GM04504 (cell line): ENCODE data around the gene IKBKE.

ENCODE experiments used
- DNase-seq: peaks from one replicate; pipeline ENCODE4 v3.0.0-alpha.2; 2012; ENCODE audit warnings: low read depth

Gene IKBKE

DNA sequence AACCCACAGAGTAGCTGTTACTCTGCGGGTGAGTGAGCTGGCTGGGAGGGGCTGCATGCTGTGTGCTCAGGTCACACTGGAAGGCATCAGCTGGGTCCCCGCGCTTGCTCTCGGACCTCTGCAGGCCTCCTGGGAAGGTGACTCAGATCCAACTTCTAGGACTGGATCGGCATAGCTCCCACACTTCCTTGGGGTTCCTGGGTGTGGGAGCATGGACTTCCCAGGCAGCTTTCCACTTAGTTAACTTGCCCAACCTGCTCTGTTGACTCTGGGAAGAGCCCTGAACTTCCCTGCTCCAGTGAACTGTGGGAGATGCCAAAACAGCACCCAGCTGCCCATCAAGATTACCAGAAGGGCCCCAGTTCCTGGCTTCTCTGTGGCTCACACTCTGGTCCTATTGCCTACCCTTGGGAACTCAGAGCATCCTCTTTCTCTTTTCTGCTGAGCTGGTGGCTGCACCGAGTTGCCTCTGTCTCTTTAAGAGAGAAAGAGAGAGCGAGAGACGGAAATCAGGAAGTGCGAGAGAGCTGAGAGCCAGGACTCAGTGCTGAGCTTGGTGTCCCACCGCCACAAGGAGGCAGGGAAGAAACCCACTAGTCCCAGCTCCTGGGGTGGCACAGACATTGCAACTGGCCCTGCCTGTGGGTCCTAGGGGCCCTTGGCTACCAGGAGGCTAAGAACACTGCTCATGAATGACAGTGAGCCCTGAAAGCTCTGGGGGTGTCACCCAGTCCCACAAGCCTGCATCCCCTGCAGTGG lies at the start of gene IKBKE:
IKBKE (plus strand) TSS at position 544 of the 759 bp plus-strand sequence. CDS start 2,752 bp downstream, outside the sequence.
- DNase-seq = peak; percentile 35

DNA sequence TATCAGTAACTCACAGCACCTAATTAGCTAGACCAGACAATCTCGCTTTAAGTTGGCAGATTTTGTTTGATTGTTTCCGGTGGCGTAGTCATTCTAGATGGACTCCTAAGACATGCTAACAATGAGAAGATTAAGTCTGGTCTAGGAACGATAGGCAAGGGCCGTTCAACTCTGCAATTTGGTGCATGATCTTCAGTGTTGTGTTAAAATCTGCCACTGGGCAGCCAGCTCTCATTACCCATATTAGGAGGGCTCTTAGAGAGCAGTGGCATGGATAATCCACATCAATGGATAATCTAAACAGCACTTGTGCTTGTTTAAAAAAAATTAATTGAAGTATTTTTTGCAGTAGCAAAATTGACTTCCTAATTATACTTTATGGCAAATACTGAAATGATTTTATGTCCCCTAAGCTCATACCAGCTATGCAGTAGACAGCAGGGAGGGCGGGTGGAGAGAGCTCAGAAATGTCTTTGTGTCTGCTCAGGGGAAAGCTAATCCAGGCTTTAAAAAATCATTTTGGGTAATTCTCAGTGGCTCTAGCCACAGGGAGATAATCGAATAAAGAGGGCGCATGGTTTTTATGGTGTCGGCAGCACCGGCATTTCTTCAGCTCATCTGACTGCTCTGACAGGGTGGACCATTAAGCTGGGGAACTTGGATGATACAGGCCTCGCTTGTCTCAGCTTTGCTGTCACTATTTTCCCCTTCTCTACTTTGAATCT lies 48.5 kb upstream of the IKBKE start:
- no peak for DNase-seq

DNA sequence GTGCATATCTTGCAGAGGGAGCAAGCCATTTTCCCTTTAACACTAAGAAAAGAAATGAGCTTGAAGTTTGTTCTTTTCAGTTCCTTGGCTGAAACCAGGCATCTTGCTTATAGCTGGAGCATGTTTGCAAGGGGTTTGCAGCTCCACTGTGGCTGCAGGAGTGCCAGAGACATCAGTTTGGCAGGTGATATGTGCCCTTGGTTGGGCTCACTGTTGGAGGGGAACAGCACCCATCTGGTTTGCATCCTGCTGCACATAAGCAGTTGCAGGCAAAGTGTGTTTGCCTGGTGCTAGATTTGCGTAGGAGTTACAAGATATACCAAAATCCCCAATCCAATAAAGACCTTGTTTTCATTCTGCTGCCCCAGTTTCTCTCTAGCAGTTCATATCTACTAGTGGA lies 47.8 kb upstream of the IKBKE start:
- DNase-seq = no peak

- no peak for DNase-seq
These were observed 43.0 kb upstream of the IKBKE start for GRCh38 chr1:206427291-206427690.

DNA sequence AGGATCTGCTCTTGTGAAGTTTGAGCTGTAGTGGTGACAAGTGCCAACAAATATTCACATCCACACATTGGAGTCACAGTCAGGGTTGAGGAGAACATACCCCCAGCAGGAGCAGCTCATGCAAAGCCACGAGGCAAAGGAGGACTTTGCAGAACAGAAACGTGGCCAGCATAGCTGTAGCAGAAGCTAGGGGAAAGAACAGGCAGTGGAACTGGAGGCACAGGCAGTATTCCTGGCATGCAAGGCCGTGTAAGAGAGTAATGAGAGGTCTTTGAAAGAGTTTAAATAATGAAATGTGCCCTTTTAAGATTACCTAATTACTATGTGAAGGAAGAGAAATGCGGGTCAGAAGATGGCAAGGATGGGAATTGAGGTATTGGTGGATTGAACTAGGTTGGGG lies 40.9 kb upstream of the IKBKE start:
- no peak for DNase-seq

- DNase-seq = peak; percentile 44
These were observed 40.0 kb upstream of the IKBKE start for GRCh38 chr1:206430031-206430983.

GRCh38 chr1:206435445-206435844 lies 34.8 kb upstream of the IKBKE start:
- no peak for DNase-seq

DNA sequence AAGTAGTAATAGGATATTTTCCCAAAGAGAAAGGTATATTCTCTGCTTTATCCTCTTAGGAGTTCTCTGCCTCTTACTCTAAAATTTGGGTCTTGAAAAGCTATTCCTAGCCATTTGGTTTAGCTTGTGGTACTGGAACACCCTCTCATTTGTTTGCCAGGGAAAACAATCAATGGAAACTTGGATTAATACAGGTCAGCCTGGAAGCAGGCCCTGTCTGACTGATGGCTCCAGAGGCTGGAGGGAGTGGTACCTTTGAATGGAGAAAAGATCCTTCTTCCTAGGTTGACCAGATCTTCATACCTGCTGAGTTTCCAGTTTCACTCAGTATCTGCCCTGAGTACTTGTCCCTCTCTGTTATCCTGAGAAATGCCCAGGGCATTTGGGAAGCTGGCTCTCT lies 31.7 kb upstream of the IKBKE start:
- DNase-seq = no peak

DNA sequence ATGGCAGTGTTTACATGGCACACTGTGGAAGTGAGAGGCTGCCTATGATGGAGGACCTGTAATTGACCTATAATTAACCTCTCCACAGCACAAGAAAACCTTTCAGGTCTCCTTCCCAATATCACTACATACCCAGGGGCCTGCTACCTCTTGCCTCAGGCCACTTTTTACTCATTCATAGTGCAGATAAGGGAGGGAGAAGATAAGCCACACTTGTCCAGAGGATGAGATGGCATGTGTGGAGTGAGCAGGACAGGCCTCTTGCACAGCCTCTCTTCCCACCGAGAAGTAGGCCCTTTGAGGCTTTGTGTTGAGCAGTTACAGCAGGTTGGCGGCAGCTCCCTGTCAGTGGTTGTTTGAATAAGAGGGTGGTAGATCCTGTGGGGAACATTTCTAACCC lies 31.1 kb upstream of the IKBKE start:
- no peak for DNase-seq

DNA sequence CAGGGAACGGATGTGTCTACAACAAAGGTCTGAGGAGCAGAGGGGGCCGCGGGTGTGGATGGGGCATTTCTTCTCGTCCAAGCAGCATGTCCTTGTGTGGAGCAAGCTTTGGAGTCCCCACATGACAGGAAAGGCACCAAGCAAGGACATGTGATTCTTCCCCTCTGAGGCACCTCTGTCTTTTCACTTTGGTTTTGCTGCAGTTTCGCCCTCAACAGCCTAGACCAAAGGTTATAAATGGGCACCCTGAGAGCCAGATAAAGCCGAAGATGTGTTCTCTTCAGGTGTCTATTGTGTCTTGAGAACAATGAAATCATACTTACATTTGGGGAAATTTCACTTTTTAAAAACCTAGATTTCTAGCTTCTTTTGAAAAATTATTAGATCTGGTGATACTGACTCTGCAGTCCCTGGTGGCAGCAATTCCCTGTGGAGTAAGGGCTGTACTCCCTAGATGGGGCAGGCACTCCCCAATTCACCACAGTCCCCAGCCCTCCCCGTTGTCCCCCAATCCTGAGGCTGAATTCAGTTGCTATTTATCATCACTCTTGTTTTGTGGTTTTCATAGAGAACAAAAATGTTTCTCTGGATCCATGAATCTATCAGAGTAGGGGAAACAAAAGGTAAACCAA lies 28.8 kb upstream of the IKBKE start:
- no peak for DNase-seq

- DNase-seq = no peak
These were observed 28.2 kb upstream of the IKBKE start for GRCh38 chr1:206442101-206442500.

GRCh38 chr1:206445116-206445515 lies 25.2 kb upstream of the IKBKE start:
- DNase-seq = no peak

GRCh38 chr1:206445911-206446356 lies 24.3 kb upstream of the IKBKE start:
- no peak for DNase-seq

- no peak for DNase-seq
These were observed 23.4 kb upstream of the IKBKE start for GRCh38 chr1:206446688-206447421.

DNA sequence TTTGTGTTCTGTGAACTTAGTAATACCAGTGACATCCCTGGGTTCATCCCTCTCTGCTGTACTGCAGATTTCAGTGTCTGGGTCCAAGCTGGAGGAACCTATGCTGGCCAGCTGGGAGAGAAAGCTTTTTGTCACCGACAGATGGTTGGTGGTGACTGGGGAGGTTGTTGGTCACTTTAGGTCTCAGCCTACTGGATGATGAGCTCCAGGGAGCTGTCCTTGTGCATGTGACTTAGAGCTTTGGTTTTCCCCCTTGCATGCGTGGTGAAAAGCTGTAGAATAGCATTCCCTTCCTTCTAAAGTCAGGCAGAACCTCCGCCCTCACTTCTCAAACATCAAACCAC lies 22.9 kb upstream of the IKBKE start:
- DNase-seq = no peak

- no peak for DNase-seq
These were observed 22.5 kb upstream of the IKBKE start for GRCh38 chr1:206447792-206448191.

- DNase-seq = no peak
These were observed 21.8 kb upstream of the IKBKE start for GRCh38 chr1:206448471-206448870.

DNA sequence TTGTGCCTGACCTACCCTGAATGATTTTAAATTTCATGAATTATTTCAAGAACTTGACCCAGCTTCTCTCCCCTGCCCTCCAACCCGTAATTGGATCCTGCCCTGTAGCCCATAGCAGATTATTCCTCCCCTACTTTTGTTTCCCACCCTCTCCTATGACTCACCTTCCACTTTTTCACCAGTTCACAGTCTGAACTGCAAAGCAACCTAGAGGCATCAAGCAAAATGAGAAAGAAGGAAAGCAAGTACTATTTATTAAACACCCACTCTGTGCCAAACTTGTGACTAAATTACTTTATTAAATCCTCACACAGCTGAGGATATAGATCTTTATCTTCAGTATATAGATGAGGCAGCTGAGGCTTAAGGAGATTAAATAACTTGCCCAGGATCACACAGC lies 20.7 kb upstream of the IKBKE start:
- no peak for DNase-seq

DNA sequence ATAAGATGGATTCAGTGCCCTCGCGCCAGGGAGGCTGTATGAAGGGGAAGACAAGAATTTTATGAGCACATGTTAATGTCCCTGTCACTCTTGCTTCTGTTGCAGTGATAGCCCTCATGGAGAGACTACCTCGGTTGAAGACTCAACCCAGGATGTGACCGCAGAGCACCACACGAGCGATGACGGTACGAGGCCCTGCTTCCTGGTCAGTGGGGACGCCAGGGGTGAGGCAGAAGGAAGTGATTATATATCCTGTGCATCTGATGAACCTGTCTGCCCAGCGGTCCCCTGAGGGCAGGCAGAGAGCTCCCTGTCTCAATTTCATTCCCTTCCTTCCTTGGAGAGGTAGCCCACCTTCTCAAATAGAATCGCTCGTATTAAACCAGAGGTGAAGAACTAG lies 20.0 kb upstream of the IKBKE start:
- no peak for DNase-seq

DNA sequence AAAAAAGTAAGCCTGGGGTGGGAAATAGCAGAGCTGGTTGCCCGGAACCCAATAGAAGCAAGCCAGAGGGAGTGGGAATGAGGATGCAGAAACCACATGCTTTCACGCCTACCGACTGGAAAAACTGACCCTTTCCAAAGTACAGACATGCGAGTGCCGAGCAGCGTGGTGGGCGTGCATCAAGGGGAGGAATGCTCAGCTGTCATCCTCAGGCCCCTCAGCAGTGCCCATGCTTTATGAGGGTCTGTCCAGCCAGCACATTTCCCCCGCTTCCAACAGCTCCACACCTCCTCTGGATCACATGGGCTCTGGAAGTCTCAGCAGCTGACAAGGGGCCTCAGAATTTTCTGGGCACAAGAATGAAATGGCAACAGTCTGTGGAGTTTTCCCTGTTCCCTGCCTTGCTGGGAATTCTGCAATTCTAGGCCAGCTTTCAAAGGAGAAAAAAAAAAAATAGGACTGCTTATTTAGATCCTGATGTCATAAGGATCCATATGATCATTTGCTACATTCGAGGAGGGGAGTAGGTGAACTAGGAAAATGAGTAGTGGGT lies 19.1 kb upstream of the IKBKE start:
- no peak for DNase-seq

DNA sequence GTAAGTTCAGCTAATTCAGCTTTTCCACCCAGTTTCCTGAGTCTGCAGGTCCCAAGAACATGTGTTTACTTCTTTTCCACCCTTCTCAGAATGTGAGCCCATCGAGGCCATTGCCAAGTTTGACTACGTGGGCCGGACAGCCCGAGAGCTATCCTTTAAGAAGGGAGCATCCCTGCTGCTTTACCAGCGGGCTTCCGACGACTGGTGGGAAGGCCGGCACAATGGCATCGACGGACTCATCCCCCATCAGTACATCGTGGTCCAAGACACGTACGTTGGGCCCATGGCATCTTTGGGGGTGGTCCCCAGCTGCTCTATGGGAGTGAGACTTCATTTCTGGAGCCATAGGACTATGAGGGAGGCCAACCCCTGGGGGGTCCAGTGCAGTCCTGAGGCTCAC lies 17.2 kb upstream of the IKBKE start:
- no peak for DNase-seq
